Measurements from ENCODE around the gene MRPS5.

MRPS5 gene

GRCh38 chr2:95044601-95045000, 77.0 kb downstream of the MRPS5 start:
- H4K91ac ChIP-seq (ENCODE audit: low read length), result no peak overlapping the region
- no peak overlapping the region for H2BK5ac ChIP-seq (ENCODE audit: low read depth, low read length, poor library complexity, severe bottlenecking)
- no peak overlapping the region for H2AFZ ChIP-seq (ENCODE audit: low read depth, low read length)
- no peak overlapping the region for H2AK5ac ChIP-seq (ENCODE audit: low read length, severe bottlenecking)
- no peak overlapping the region for H2BK12ac ChIP-seq (ENCODE audit: low read length in 2 of 2)
- no peak overlapping the region for H3K4me2 ChIP-seq (ENCODE audit: low read length, poor library complexity, severe bottlenecking)
- H3K79me1 ChIP-seq (replicated peaks; ENCODE audit: low read length, poor library complexity, severe bottlenecking), result no peaks in the 10 kb centered on the region
- no peak overlapping the region for H3K23ac ChIP-seq (ENCODE audit: low read length in 2 of 2)
- DNase-seq, result no peak
- no peak overlapping the region for H3K18ac ChIP-seq (ENCODE audit: low read depth in 1 of 2, low read length in 2 of 2)
- H3K27ac ChIP-seq (ENCODE audit: low read length, poor library complexity, severe bottlenecking), result no peak overlapping the region
- H3K27me3 ChIP-seq (ENCODE audit: control insufficient read depth in 1 of 2, insufficient read depth in 1 of 2, low read length in 2 of 2), result peaks cover 13 to 69% of the 10 kb centered on the region in 2 experiments
- no peaks in the 10 kb centered on the region for H3K9me3 ChIP-seq (ENCODE audit: control insufficient read depth, low read length)
- H3K14ac ChIP-seq (ENCODE audit: low read length in 2 of 2), result no peak overlapping the region
- 88% methylated on average over 5 of the region's 5 CpGs for WGBS
- no peak overlapping the region for H3K4ac ChIP-seq (ENCODE audit: low read depth in 1 of 2, low read length in 2 of 2)
- peaks cover 7% of the 10 kb centered on the region for H3K4me1 ChIP-seq (ENCODE audit: control insufficient read depth, insufficient read depth, low read depth, low read length)
- H3K4me3 ChIP-seq (ENCODE audit: insufficient read depth in 1 of 2, low read depth in 1 of 2, low read length in 2 of 2), result no peak overlapping the region
- H2BK15ac ChIP-seq (ENCODE audit: low read depth, poor library complexity, severe bottlenecking), result no peak overlapping the region
- H4K8ac ChIP-seq (ENCODE audit: low read length), result no peak overlapping the region
- no peaks in the 10 kb centered on the region for H3K36me3 ChIP-seq (ENCODE audit: control insufficient read depth in 1 of 2, insufficient read depth in 2 of 2, low read depth in 1 of 2, low read length in 2 of 2)
- H2BK120ac ChIP-seq (ENCODE audit: low read depth, low read length), result no peak overlapping the region
- no peak overlapping the region for H3K9ac ChIP-seq (ENCODE audit: low read length)

- H2BK12ac ChIP-seq (ENCODE audit: low read length in 2 of 2), result no peak overlapping the region
- H3K4me2 ChIP-seq (ENCODE audit: low read length, poor library complexity, severe bottlenecking), result no peak overlapping the region
- H2BK120ac ChIP-seq (ENCODE audit: low read depth, low read length), result no peak overlapping the region
- no peaks in the 10 kb centered on the region for H3K36me3 ChIP-seq (ENCODE audit: control insufficient read depth in 1 of 2, insufficient read depth in 2 of 2, low read depth in 1 of 2, low read length in 2 of 2)
- no peaks in the 10 kb centered on the region for H3K79me1 ChIP-seq (replicated peaks; ENCODE audit: low read length, poor library complexity, severe bottlenecking)
- no peak for DNase-seq
- H2AFZ ChIP-seq (ENCODE audit: low read depth, low read length), result no peak overlapping the region
- no peak overlapping the region for H3K18ac ChIP-seq (ENCODE audit: low read depth in 1 of 2, low read length in 2 of 2)
- no peak overlapping the region for H3K27ac ChIP-seq (ENCODE audit: low read length, poor library complexity, severe bottlenecking)
- H3K14ac ChIP-seq (ENCODE audit: low read length in 2 of 2), result no peak overlapping the region
- H3K4me1 ChIP-seq (ENCODE audit: control insufficient read depth, insufficient read depth, low read depth, low read length), result peaks cover 7% of the 10 kb centered on the region
- no peak overlapping the region for H4K8ac ChIP-seq (ENCODE audit: low read length)
- no peak overlapping the region for H4K91ac ChIP-seq (ENCODE audit: low read length)
- H3K23ac ChIP-seq (ENCODE audit: low read length in 2 of 2), result no peak overlapping the region
- H3K9me3 ChIP-seq (ENCODE audit: control insufficient read depth, low read length), result no peaks in the 10 kb centered on the region
- H3K9ac ChIP-seq (ENCODE audit: low read length), result no peak overlapping the region
- H3K27me3 ChIP-seq (ENCODE audit: control insufficient read depth in 1 of 2, insufficient read depth in 1 of 2, low read length in 2 of 2), result peaks cover 13 to 62% of the 10 kb centered on the region in 2 experiments
- no peak overlapping the region for H2AK5ac ChIP-seq (ENCODE audit: low read length, severe bottlenecking)
- no peak overlapping the region for H2BK15ac ChIP-seq (ENCODE audit: low read depth, poor library complexity, severe bottlenecking)
- H2BK5ac ChIP-seq (ENCODE audit: low read depth, low read length, poor library complexity, severe bottlenecking), result no peak overlapping the region
- H3K4ac ChIP-seq (ENCODE audit: low read depth in 1 of 2, low read length in 2 of 2), result no peak overlapping the region
- no peak overlapping the region for H3K4me3 ChIP-seq (ENCODE audit: insufficient read depth in 1 of 2, low read depth in 1 of 2, low read length in 2 of 2)
- WGBS, result 57% methylated on average over 15 of the region's 17 CpGs
Observed at GRCh38 chr2:95043300-95044093, 78.1 kb downstream of the MRPS5 start.

GRCh38 chr2:95042472-95043271, 78.9 kb downstream of the MRPS5 start:
- no peak overlapping the region for H4K8ac ChIP-seq (ENCODE audit: low read length)
- H3K9me3 ChIP-seq (ENCODE audit: control insufficient read depth, low read length), result no peaks in the 10 kb centered on the region
- no peak overlapping the region for H2BK15ac ChIP-seq (ENCODE audit: low read depth, poor library complexity, severe bottlenecking)
- no peak overlapping the region for H3K14ac ChIP-seq (ENCODE audit: low read length in 2 of 2)
- H3K4me1 ChIP-seq (ENCODE audit: control insufficient read depth, insufficient read depth, low read depth, low read length), result peaks cover 7% of the 10 kb centered on the region
- H3K27ac ChIP-seq (ENCODE audit: low read length, poor library complexity, severe bottlenecking), result no peak overlapping the region
- H2BK5ac ChIP-seq (ENCODE audit: low read depth, low read length, poor library complexity, severe bottlenecking), result no peak overlapping the region
- no peak overlapping the region for H3K4me2 ChIP-seq (ENCODE audit: low read length, poor library complexity, severe bottlenecking)
- DNase-seq, result no peak
- H3K9ac ChIP-seq (ENCODE audit: low read length), result no peak overlapping the region
- no peak overlapping the region for H3K4ac ChIP-seq (ENCODE audit: low read depth in 1 of 2, low read length in 2 of 2)
- H3K4me3 ChIP-seq (ENCODE audit: insufficient read depth in 1 of 2, low read depth in 1 of 2, low read length in 2 of 2), result no peak overlapping the region
- H3K23ac ChIP-seq (ENCODE audit: low read length in 2 of 2), result no peak overlapping the region
- no peak overlapping the region for H3K18ac ChIP-seq (ENCODE audit: low read depth in 1 of 2, low read length in 2 of 2)
- no peak overlapping the region for H2AFZ ChIP-seq (ENCODE audit: low read depth, low read length)
- 72% methylated on average over 7 of the region's 7 CpGs for WGBS
- no peak overlapping the region for H4K91ac ChIP-seq (ENCODE audit: low read length)
- H3K79me1 ChIP-seq (replicated peaks; ENCODE audit: low read length, poor library complexity, severe bottlenecking), result no peaks in the 10 kb centered on the region
- no peaks in the 10 kb centered on the region for H3K36me3 ChIP-seq (ENCODE audit: control insufficient read depth in 1 of 2, insufficient read depth in 2 of 2, low read depth in 1 of 2, low read length in 2 of 2)
- H2BK120ac ChIP-seq (ENCODE audit: low read depth, low read length), result no peak overlapping the region
- no peak overlapping the region for H2AK5ac ChIP-seq (ENCODE audit: low read length, severe bottlenecking)
- H3K27me3 ChIP-seq (ENCODE audit: control insufficient read depth in 1 of 2, insufficient read depth in 1 of 2, low read length in 2 of 2), result peaks cover 13 to 54% of the 10 kb centered on the region in 2 experiments
- no peak overlapping the region for H2BK12ac ChIP-seq (ENCODE audit: low read length in 2 of 2)

DNA sequence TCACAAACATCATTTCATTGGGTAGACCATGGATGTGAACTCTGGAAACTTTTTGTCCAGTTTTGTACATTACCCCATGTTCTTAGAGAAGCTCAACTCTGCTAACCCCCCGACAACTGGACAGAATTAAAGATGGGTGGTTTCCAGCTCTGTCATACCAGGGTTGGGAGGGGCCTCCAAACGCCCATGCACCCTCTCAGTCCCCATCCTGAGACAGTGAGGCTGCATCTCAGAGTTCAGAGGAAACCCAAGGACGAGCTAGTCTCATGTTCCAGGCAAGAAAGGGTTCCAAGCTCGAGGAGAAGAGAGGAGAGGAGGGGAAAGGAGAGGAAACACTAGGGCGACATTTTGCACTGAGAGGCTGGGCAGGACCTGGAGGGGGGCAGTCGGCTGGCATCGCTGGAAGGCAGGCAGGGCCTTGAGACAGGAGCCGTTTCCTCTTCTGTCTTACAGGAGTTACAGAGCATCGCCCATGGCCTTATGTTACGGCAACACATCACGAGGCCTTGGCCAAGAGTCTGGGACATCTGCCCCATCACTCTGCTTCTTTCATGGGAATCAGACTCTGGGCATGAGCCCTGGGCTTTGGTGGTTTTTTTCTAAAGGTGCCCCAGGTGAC, 79.7 kb downstream of the MRPS5 start:
- Histone ChIP-seq H4K91ac (ENCODE audit: low read length) (no peak overlapping the region), H3K14ac (ENCODE audit: low read length in 2 of 2) (no peak overlapping the region), H3K23ac (ENCODE audit: low read length in 2 of 2) (no peak overlapping the region), H2BK15ac (ENCODE audit: low read depth, poor library complexity, severe bottlenecking) (no peak overlapping the region), H3K18ac (ENCODE audit: low read depth in 1 of 2, low read length in 2 of 2) (no peak overlapping the region), H2AK5ac (ENCODE audit: low read length, severe bottlenecking) (no peak overlapping the region), H3K4me3 (ENCODE audit: insufficient read depth in 1 of 2, low read depth in 1 of 2, low read length in 2 of 2) (no peak overlapping the region), H3K4me1 (ENCODE audit: control insufficient read depth, insufficient read depth, low read depth, low read length) (peaks cover 7% of the 10 kb centered on the region), H3K36me3 (ENCODE audit: control insufficient read depth in 1 of 2, insufficient read depth in 2 of 2, low read depth in 1 of 2, low read length in 2 of 2) (no peaks in the 10 kb centered on the region), H3K9me3 (ENCODE audit: control insufficient read depth, low read length) (no peaks in the 10 kb centered on the region), H4K8ac (ENCODE audit: low read length) (no peak overlapping the region), H3K79me1 (replicated peaks; ENCODE audit: low read length, poor library complexity, severe bottlenecking) (no peaks in the 10 kb centered on the region), H2BK120ac (ENCODE audit: low read depth, low read length) (no peak overlapping the region), H2BK5ac (ENCODE audit: low read depth, low read length, poor library complexity, severe bottlenecking) (no peak overlapping the region), H3K9ac (ENCODE audit: low read length) (no peak overlapping the region), H3K4me2 (ENCODE audit: low read length, poor library complexity, severe bottlenecking) (no peak overlapping the region), H3K4ac (ENCODE audit: low read depth in 1 of 2, low read length in 2 of 2) (no peak overlapping the region), H3K27ac (ENCODE audit: low read length, poor library complexity, severe bottlenecking) (no peak overlapping the region), H2AFZ (ENCODE audit: low read depth, low read length) (no peak overlapping the region), H2BK12ac (ENCODE audit: low read length in 2 of 2) (no peak overlapping the region), H3K27me3 (ENCODE audit: control insufficient read depth in 1 of 2, insufficient read depth in 1 of 2, low read length in 2 of 2) (peaks cover 13 to 49% of the 10 kb centered on the region in 2 experiments)
- no peak for DNase-seq
- 57% methylated on average over 11 of the region's 11 CpGs for WGBS
